ENCODE results near the gene MGAM2.

GRCh38 chr7:142185801-142186200 lies 74.3 kb downstream of the MGAM2 start:
- TF ChIP-seq, protein P1, sequence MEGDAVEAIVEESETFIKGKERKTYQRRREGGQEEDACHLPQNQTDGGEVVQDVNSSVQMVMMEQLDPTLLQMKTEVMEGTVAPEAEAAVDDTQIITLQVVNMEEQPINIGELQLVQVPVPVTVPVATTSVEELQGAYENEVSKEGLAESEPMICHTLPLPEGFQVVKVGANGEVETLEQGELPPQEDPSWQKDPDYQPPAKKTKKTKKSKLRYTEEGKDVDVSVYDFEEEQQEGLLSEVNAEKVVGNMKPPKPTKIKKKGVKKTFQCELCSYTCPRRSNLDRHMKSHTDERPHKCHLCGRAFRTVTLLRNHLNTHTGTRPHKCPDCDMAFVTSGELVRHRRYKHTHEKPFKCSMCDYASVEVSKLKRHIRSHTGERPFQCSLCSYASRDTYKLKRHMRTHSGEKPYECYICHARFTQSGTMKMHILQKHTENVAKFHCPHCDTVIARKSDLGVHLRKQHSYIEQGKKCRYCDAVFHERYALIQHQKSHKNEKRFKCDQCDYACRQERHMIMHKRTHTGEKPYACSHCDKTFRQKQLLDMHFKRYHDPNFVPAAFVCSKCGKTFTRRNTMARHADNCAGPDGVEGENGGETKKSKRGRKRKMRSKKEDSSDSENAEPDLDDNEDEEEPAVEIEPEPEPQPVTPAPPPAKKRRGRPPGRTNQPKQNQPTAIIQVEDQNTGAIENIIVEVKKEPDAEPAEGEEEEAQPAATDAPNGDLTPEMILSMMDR (IDR thresholded peaks at IDR 0.05) = no peak
- TF ChIP-seq EZH2 (IDR thresholded peaks at IDR 0.05; ENCODE audit: borderline replicate concordance, insufficient read depth, low read depth, low read length, poor library complexity, severe bottlenecking) = no peak
